Hematopoietic multipotent progenitor cell treated with erythropoietin and hydrocortisone succinate and interleukin-3 and kit ligand, for 17 days (in vitro differentiated cells): ENCODE measurements around the gene ATG13.

Experiments used
- DNase-seq: peaks from one replicate; pipeline ENCODE4 v3.0.0-alpha.2; 2015; ENCODE audit warnings: low spot score

Gene ATG13

GRCh38 chr11:46607516-46607915 lies 9.8 kb upstream of the ATG13 start:
- DNase-seq: no peak

DNA sequence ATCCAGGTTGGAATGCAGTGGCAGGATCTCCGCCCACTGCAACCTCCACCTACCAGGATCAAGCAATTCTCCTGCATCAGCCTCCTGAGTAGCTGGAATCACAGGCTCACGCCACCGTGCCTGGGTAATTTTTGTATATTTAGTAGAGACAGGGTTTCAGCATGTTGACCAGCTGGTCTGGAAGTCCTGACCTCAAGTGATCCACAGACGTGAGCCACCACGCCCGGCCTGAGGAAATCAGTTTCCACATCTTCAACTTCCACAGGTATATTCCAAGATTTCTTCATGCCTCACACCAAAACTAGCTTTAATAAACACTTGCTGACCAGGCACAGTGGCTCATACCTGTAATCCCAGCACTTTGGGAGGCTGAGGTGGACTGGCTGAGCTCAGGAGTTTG lies 8.0 kb upstream of the ATG13 start:
- no peak for DNase-seq

GRCh38 chr11:46611526-46612304 lies 5.6 kb upstream of the ATG13 start:
- peak; percentile 90 for DNase-seq

GRCh38 chr11:46612326-46612725 lies 5.0 kb upstream of the ATG13 start:
- no peak for DNase-seq

GRCh38 chr11:46615756-46616155 lies 1.6 kb upstream of the ATG13 start:
- DNase-seq: no peak

- DNase-seq: no peak
These were observed 711 bp upstream of the ATG13 start for GRCh38 chr11:46616551-46617133.

DNA sequence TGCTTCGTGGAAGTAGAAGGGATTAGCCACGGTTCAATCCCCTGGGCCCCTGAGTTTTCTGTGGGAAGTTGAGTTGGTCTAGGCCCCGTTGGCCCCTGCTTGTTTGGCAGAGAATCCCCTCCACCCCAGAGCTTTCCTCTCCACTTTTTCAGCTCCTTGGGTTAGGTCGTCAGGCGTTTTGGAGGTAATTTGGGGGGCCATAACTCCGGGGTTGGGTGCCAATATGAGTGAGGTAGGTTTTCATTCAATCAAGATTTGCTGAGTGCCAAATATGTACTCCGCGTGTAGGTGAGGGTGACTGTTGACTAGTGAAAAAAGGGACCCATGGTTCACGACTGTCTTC lies 590 bp downstream of the ATG13 start:
- no peak for DNase-seq

DNA sequence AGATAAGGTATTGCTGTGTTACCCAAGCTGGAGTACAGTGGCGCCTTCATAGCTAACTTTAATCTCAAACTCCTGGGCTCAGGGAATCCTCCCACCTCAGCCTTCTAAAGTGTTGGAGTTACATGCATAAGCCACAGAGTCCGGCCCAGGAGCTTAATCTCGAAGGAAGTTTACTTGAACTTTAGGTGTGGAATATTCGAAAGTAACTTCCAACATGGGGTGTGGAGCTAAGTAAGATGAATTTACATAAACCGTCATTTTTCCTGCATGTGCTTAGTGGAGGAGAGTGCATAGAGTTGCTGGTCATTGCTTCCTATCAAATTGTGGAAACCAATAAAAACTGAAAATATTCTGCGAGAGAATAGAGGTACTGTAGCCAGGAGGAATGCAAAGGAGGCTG lies 1.5 kb downstream of the ATG13 start:
- DNase-seq: peak; percentile 22

GRCh38 chr11:46625406-46625805 lies 8.1 kb downstream of the ATG13 start:
- DNase-seq: no peak

GRCh38 chr11:46628961-46629360 lies 11.6 kb downstream of the ATG13 start:
- DNase-seq: no peak

DNA sequence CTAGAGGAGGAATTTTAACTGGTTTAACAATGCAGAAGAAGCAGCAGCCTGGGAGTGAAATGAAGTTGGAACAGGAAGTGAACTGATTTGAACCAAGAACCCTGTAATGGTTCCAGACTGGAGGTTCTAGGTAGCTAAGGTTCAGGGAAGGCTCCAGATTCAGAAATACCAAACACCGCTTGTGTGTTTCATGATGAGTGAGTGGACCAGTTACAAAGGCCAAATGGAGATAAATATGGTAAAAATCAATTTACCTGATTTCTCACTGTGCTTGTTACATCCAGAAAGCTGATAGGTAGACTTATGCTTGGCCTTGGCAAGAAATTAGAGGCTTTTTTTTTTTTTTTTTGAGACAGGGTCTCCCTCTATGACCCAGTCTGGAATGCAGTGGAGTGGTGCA lies 12.9 kb downstream of the ATG13 start:
- no peak for DNase-seq

DNA sequence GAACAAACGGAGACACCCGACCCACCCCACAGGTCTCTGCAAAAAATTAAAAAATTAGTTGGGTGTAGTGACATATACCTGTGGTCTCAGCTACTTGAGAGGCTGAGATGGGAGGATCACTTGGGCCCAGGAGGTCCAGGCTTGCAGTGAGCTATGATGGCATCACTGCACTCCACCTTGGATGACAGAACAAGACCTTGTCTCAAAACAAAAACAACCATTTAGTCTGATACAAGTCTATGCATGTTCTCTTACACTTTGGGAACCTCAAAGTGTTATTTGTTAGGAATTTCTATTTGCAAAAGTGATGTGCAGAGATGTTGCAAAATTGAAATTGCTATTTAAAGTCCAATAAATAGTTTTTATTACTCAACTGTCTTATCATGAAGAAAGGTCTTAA lies 14.3 kb downstream of the ATG13 start:
- no peak for DNase-seq

DNA sequence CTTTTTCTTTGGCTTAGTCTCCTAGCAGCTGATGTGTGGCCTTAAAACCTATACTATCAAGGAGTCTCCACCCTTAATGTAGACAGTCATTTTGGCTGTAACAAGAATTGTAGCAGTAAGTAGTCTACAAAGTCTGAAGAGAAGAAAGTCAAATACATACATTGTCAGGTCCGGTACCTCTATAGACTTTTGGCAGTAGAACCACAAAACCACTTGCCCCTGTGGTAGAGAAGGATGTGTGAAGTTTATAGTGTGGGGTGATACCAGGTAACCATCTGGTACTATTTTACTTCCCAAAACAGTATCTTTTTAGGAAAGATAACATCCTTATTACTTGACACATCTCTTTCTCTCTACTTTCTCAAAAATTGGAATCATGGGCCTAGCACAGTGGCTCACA lies 15.1 kb downstream of the ATG13 start:
- DNase-seq: no peak

DNA sequence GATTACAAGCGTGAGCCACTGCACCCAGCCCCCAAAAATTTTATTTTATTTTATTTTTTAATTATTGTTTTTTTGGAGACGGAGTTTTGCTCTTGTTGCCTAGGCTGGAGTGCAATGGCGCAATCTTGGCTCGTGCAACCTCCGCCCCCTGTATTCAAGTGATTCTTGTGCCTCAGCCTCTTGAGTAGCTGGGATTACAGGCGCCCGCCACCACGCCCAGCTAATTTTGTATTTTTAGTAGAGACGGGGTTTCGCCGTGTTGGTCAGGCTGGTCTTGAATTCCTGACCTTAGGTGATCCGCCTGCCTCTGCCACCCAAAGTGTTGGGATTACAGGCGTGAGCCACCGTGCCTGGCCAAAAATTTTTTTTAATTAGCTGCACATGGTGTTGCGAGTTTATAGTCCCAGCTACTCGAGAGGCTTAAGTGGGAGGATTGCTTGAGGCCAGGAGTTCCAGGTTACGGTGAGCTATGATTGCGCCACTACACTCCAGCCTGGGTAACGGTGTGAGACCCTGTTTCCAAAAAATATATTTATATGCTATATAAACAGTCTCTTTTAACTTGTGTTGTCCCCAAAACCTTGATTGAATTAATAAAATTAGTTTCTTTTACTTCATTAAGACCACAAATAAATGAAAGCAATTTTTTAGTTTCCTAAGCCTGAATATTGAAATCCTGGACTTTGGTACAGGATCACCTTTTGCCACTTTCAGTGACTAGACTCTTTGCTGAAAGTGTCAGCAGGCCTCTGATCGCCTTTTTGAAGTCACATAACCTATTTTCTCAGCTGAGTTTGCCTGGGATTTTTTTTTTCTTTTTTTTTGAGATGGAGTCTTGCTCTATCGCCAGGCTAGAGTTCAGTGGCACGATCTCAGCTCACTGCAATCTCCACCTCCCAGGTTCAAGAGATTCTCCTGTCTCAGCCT lies 16.2 kb downstream of the ATG13 start:
- no peak for DNase-seq

GRCh38 chr11:46635557-46636139 lies 18.3 kb downstream of the ATG13 start:
- DNase-seq: no peak

GRCh38 chr11:46637546-46637945 lies 20.2 kb downstream of the ATG13 start:
- no peak for DNase-seq

DNA sequence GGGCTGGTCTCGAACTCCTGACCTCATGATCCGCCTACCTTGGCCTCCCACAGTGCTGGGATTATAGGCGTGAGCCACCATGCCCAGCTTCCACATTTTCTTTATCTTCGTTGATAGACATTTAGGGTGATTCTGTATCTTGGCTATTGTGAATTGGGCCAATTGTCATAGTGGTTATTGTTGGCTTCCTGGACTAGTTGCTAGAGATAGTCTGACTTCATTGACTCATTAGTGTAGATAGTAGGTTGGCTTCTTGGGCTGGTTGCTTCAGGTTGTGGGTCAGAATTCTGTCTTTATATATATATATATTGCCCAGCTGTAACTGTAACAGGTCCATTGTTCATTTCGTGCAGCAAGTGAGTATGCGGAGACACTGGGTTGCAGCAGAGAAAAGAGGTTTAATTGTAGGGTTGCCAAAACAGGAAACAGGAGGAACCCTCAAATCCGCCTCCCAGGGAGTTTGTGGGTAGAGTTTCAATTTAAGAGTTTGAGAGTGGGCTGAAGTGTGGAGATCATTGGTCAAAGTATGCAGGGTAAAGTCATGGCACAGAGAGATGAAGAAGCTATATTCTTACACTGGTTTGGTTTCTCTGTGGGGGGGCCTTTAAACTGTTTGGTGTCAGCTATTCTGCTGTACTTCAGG lies 22.0 kb downstream of the ATG13 start:
- no peak for DNase-seq

- no peak for DNase-seq
These were observed 22.9 kb downstream of the ATG13 start for GRCh38 chr11:46640036-46640788.

- no peak for DNase-seq
These were observed 24.3 kb downstream of the ATG13 start for GRCh38 chr11:46641639-46642038.

GRCh38 chr11:46642627-46643335 lies 25.4 kb downstream of the ATG13 start:
- DNase-seq: no peak

DNA sequence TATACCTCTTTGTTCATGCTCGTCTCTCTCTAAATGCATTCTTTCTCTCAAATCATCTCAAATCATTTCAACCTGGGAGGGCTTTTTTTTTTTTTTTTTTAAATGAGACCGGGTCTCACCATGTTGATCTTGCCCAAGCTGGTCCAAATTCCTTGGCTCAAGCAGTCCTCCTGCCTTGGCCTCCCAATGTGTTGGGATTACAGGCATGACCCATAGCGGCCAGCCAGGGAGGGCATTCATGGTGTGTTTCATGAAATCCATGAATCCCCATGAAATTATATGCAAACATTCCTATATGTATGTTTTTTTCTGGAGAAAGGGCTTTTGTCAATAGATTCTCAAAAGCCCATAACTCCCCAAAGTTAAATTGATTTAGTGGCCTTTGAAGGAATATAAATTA lies 26.2 kb downstream of the ATG13 start:
- no peak for DNase-seq
